IMR-90 (cell line): ENCODE data around the gene DUSP9. TPM values are rescaled to one million over a fixed set of nuclear protein-coding genes. Genes with fewer than 3 reads are reported as not detected.
A peak's percentile ranks its signal among the peaks of the same experiment; 100 is the strongest.

Experiments used
- ATAC-seq: fragments of 200-7000 bp; cut with Tn5 transposase; 2 replicates; pipeline ENCODE4 v1.9.1; 2020; ENCODE audit warnings: low read depth, mild to moderate bottlenecking, moderate library complexity
- BruUV-seq: library from RNA; stranded (reverse); fragments of 400-500 nt; replicated peaks from 2 replicates; lab custom pipeline; 2021; lab: Mats Ljungman, UMichigan
- CTCF ChIA-PET: fragments of 300-600 bp; formaldehyde crosslinking; extraction: SDS; loops from one replicate; lab custom pipeline; 2021; ENCODE audit warnings: antibody characterized with exemption; lab: Yijun Ruan, JAX
- POLR2A ChIA-PET: fragments of 300-600 bp; sonication (Branson Sonifier 250); formaldehyde crosslinking; loops from one replicate; lab custom pipeline; 2022; ENCODE audit warnings: antibody characterized with exemption; ENCODE audit not compliant: unreplicated experiment; lab: Charles Lee
- DNase-seq: peaks from one replicate; pipeline ENCODE4 v3.0.0; 2013
- H2AFZ ChIP-seq: replicated peaks from 2 replicates; pipeline ENCODE3; 2013; ENCODE audit warnings: low read length, mild to moderate bottlenecking; ENCODE audit not compliant: poor library complexity
- H2AK5ac ChIP-seq: 2 replicates; pipeline ENCODE4 v1.6.1; 2013; ENCODE audit warnings: low read depth, low read length, inconsistent platforms
- H2AK9ac ChIP-seq: replicated peaks from 2 replicates; pipeline ENCODE3; 2013; ENCODE audit warnings: mild to moderate bottlenecking, low read depth, low read length, moderate library complexity; ENCODE audit not compliant: poor library complexity
- H2BK120ac ChIP-seq: 2 replicates; pipeline ENCODE4 v1.6.1; 2013; ENCODE audit warnings: low read depth, low read length, inconsistent platforms
- H2BK15ac ChIP-seq: 3 replicates; pipeline ENCODE4 v1.6.1; 2013; ENCODE audit warnings: low read depth, low read length, inconsistent platforms
- H2BK20ac ChIP-seq: 2 replicates; pipeline ENCODE4 v1.6.1; 2013; ENCODE audit warnings: low read depth, mild to moderate bottlenecking, inconsistent platforms, low read length, moderate library complexity
- H2BK5ac ChIP-seq: 2 replicates; pipeline ENCODE4 v1.6.1; 2013; ENCODE audit warnings: mild to moderate bottlenecking, low read depth, low read length, inconsistent platforms; ENCODE audit not compliant: poor library complexity, severe bottlenecking
- H3K14ac ChIP-seq: replicated peaks from 2 replicates; pipeline ENCODE4 v1.6.1; 2013; ENCODE audit warnings: low read depth, low read length, inconsistent platforms
- H3K18ac ChIP-seq: 2 replicates; pipeline ENCODE4 v1.6.1; 2013; ENCODE audit warnings: low read depth, low read length, control low read depth
- H3K23ac ChIP-seq: 2 replicates; pipeline ENCODE4 v1.6.1; 2013; ENCODE audit warnings: low read depth, low read length, inconsistent platforms
- H3K27ac ChIP-seq: 2 replicates; pipeline ENCODE4 v1.5.1; 2013; ENCODE audit warnings: mild to moderate bottlenecking, control low read depth, low read length; ENCODE audit not compliant: insufficient read depth
- H3K27me3 ChIP-seq: 2 replicates; pipeline ENCODE4 v1.6.1; 2013; ENCODE audit warnings: low read length; ENCODE audit not compliant: control insufficient read depth, insufficient read depth
- H3K36me3 ChIP-seq: 2 replicates; pipeline ENCODE4 v1.6.1; 2013; ENCODE audit warnings: low read length, mixed read lengths; ENCODE audit not compliant: control insufficient read depth, insufficient read depth
- H3K4ac ChIP-seq: 2 replicates; pipeline ENCODE4 v1.6.1; 2013; ENCODE audit warnings: low read depth, low read length, inconsistent platforms
- H3K4me1 ChIP-seq: 2 replicates; pipeline ENCODE4 v1.6.1; 2013; ENCODE audit warnings: low read length, mixed read lengths; ENCODE audit not compliant: control insufficient read depth, insufficient read depth
- H3K4me2 ChIP-seq: 2 replicates; pipeline ENCODE4 v1.6.1; 2013; ENCODE audit warnings: low read depth, mild to moderate bottlenecking, control low read depth, low read length, moderate library complexity
- H3K4me3 ChIP-seq: 2 replicates; pipeline ENCODE4 v1.5.1; 2013; ENCODE audit warnings: low read depth, mild to moderate bottlenecking, control low read depth, low read length, moderate library complexity; ENCODE audit not compliant: insufficient read depth
- H3K56ac ChIP-seq: 2 replicates; pipeline ENCODE4 v1.6.1; 2013; ENCODE audit warnings: low read length, inconsistent platforms; ENCODE audit not compliant: insufficient read depth; ENCODE audit errors: extremely low read depth
- H3K79me1 ChIP-seq, 2 experiments: 2 replicates each; pipeline ENCODE4 v1.6.1; 2013; ENCODE audit warnings: low read length in 2 of 2, inconsistent platforms in 1 of 2, low read depth in 1 of 2
- H3K9ac ChIP-seq: 2 replicates; pipeline ENCODE4 v1.6.1; 2013; ENCODE audit warnings: low read depth, low read length, control low read depth
- H3K9me1 ChIP-seq: 2 replicates; pipeline ENCODE4 v1.6.1; 2013; ENCODE audit warnings: low read length, inconsistent platforms; ENCODE audit not compliant: insufficient read depth
- H3K9me3 ChIP-seq: 2 replicates; pipeline ENCODE4 v1.6.1; 2013; ENCODE audit warnings: low read length; ENCODE audit not compliant: control insufficient read depth, insufficient read depth
- H4K20me1 ChIP-seq: 2 replicates; pipeline ENCODE4 v1.6.1; 2013; ENCODE audit warnings: low read length, inconsistent platforms; ENCODE audit not compliant: insufficient read depth
- H4K5ac ChIP-seq: 2 replicates; pipeline ENCODE4 v1.6.1; 2013; ENCODE audit warnings: mild to moderate bottlenecking, low read depth, low read length, control low read depth
- H4K8ac ChIP-seq, 2 experiments: 2 replicates each; pipeline ENCODE4 v1.6.1; 2013; ENCODE audit warnings: low read depth in 2 of 2, low read length in 2 of 2, control low read depth in 1 of 2, inconsistent platforms in 1 of 2
- H4K91ac ChIP-seq: 2 replicates; pipeline ENCODE4 v1.6.1; 2013; ENCODE audit warnings: low read depth, low read length, inconsistent platforms; ENCODE audit not compliant: insufficient read depth
- CEBPB ChIP-seq: IDR thresholded peaks from 2 replicates; pipeline ENCODE4 v1.6.1; 2012; ENCODE audit warnings: low read depth, low read length, improper control_type of control experiment
- MAZ ChIP-seq: IDR thresholded peaks from 2 replicates; pipeline ENCODE4 v1.6.1; 2012; ENCODE audit warnings: low read depth, mild to moderate bottlenecking, low read length, improper control_type of control experiment, moderate library complexity, borderline replicate concordance
- RAD21 ChIP-seq: IDR thresholded peaks from 2 replicates; pipeline ENCODE4 v1.6.1; 2012; ENCODE audit warnings: low read length, improper control_type of control experiment
- WGBS, 2 experiments: methylation state at CpG; one replicate each; pipeline versions ENCODE4 v1.1.5 to v1.1.7; 2013; ENCODE audit warnings: missing lambda C conversion rate in 2 of 2; ENCODE audit not compliant: insufficient read length in 1 of 2; ENCODE audit errors: extremely low coverage in 2 of 2; 5-methylcytosine and 5-hydroxymethylcytosine counted together
- dilution Hi-C: fragments of 300-500 bp; cut with HindIII; formaldehyde crosslinking; loops from one replicate; pipeline ENCODE4 v1.14.3; 2018; ENCODE audit warnings: low sequenced_read_pairs; ENCODE audit not compliant: unreplicated experiment
- in situ Hi-C: fragments of 300-500 bp; cut with MboI; formaldehyde crosslinking; loops from 3 replicates; pipeline ENCODE4 v1.14.3; 2019; ENCODE audit warnings: low sequenced_read_pairs, inconsistent platforms, mixed read lengths
- intact Hi-C: fragments of 100-400 bp; cut with micrococcal nuclease; formaldehyde crosslinking; loops from 2 replicates; pipeline ENCODE4 v1.10.0; 2022
- polyA plus RNA-seq, 3 experiments: library from polyadenylated mRNA; depleted of rRNA; stranded (reverse); fragments of >200 nt; gene quantifications; 2 replicates each; pipeline ENCODE4 v1.2.3, GENCODE V29; 2012; ENCODE audit warnings: low replicate concordance in 1 of 3
- total RNA-seq: library from RNA; depleted of rRNA; stranded (reverse); fragments of >200 nt; gene quantifications from 2 replicates; pipeline ENCODE4 v1.2.3, GENCODE V29; 2012

DUSP9 gene
- total and polyA plus RNA-seq, 2 of the 4 experiments (the other 2 are of a cell fraction): under 0.01 to 0.09 TPM

DNA sequence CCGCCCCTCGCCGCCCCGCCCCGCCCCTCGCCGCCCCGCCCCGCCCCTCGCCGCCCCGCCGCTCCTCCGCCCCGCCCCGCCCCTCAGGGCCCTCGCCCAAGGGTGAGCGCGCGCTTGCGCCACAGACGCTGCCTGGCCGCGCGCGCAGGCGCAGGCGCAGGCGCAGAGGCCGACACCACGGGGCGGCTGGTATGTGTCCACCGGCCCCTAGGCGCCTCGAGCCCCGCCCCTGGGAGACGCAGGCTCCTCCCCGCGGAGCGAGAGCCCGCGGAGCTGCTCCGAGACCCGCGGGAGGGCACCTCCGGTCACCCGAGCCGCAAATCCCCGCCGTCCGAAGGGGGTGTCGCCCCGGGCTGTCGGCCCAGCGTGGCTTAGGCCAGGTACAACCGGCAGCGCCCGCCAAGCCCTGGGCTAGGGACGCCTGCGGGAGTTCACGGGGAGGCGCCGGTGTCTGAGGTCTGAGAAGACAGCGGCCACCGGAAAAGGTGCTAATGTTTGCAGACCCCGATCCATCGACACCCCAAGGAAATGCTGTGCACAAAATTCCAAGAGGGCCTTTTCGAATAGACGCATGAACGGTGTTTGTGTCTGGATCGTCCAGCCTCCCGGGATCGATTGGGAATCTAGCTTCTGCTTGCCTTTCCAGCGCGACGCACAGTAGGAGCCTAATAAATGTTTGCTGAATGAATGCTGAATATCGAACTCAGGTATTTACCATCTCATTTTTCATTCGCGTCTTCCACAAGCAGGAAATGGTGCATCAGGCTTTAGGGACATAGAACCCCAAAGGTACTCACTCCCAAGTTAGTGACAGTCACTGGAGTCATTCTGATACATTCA is 47.6 kb upstream of the DUSP9 start:
- Histone ChIP-seq H4K91ac (no peak overlapping the region), H2BK20ac (no peak overlapping the region), H4K20me1 (peaks cover 20% of the 10 kb centered on the region; the same call in 1 of the 2 replicates), H3K4ac (peak overlapping the region; percentile 22; the same call in 1 of the 2 replicates), H3K9ac (peak overlapping the region; percentile 70), H4K8ac (peak overlapping the region; percentile 46 to 61; a peak in 2 of 4 replicates), H3K23ac (no peak overlapping the region), H2BK15ac (no peak overlapping the region), H2BK5ac (no peak overlapping the region), H3K56ac (no peak overlapping the region; the same call in 1 of the 2 replicates), H3K79me1 (peaks cover 6 to 22% of the 10 kb centered on the region in 2 experiments; a peak in 3 of 4 replicates), H3K4me1 (0 out of 2 replicates have a peak, but pooled peaks cover 3% of the 10 kb centered on the region), H3K9me3 (peaks cover 2% of the 10 kb centered on the region; the same call in 1 of the 2 replicates), H3K4me2 (peak overlapping the region; percentile 98), H3K18ac (no peak overlapping the region; the same call in 1 of the 2 replicates), H3K27me3 (no peaks in the 10 kb centered on the region; the same call in 1 of the 2 replicates), H4K5ac (peak overlapping the region; percentile 46; the same call in 1 of the 2 replicates), H3K27ac (peak overlapping the region; percentile 80; the same call in 1 of the 2 replicates), H3K14ac (0 out of 2 replicates have a peak overlapping the region, but pooled peaks have one; percentile 31), H2AK5ac (no peak overlapping the region), H3K9me1 (no peaks in the 10 kb centered on the region), H2BK120ac (no peak overlapping the region), H2AK9ac (no peak overlapping the region), H2AFZ (peak overlapping the region; percentile 93), H3K36me3 (peaks cover 2% of the 10 kb centered on the region), H3K4me3 (peak overlapping the region; percentile 94)
- ChIA-PET POLR2A (no interaction called here), CTCF (no interaction called here)
- in situ Hi-C loops: no loop called here
- no TSS peak for BruUV-seq
- TF ChIP-seq RAD21: no peak
- peak; percentile 64; the same call in 1 of the 2 replicates for TF ChIP-seq MAZ
- peak; percentile 61 for TF ChIP-seq CEBPB
- intact Hi-C loops: loop anchor here (2.0 kb wide), 1 partner anchor 79 kb away; no protein-coding TSS in a partner anchor
- 25% methylated on average over 33 of the region's 79 CpGs; no CpG with 5 or more reads in 1 of the 2 experiments for WGBS, 2 experiments
- dilution Hi-C loops: no loop called here
- ATAC-seq: peak; percentile 90
- DNase-seq: peak; percentile 81
